ENCODE data around the gene ACKR4.

- TF ChIP-seq SIN3A (IDR thresholded peaks at IDR 0.05; ENCODE audit: borderline replicate concordance in 2 of 2, control insufficient read depth in 1 of 2, low read depth in 2 of 2, low read length in 2 of 2) = no peak
- TF ChIP-seq ELF1 (tag; IDR thresholded peaks at IDR 0.05) = no peak
- no peak for TF ChIP-seq SIN3B (IDR thresholded peaks at IDR 0.05; ENCODE audit: low read depth)
- no peak for TF ChIP-seq ZNF609 (CRISPR knock-in tag; IDR thresholded peaks at IDR 0.05; ENCODE audit: borderline replicate concordance)
- no peak for TF ChIP-seq NFIC (IDR thresholded peaks at IDR 0.05)
- no peak for TF ChIP-seq MAFF (IDR thresholded peaks at IDR 0.05; ENCODE audit: low read length)
These were observed 27.1 kb upstream of the ACKR4 start for GRCh38 chr3:132570016-132570415.

Data from K562 (cell line).